ENCODE results near the gene LPP. TPM values are rescaled to one million over a fixed set of nuclear protein-coding genes. Genes with fewer than 3 reads are reported as not detected.
A peak's percentile ranks its signal among the peaks of the same experiment; 100 is the strongest.

LPP gene
- total RNA-seq, 3 donors from 2014 or later, result 15.5 to 19.2 (median 16.5) TPM

DNA sequence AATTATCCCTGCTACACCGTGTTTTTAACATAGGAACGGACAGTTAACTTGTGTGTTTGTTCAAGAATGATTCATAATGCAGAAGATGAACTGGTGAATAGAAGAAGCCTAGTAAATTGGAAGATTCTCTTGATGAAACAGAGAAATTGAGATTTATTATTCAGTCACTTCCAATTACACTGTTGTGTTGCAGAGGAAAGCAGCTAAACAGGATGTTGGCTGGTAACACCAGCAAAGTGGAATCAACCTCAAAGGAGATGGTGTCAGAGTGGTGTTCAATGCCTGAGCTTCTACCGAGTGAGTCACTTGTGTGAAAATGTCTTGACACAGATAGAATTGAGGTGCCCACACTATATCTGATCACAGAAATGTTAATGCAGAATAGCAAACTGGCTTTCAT, 399.6 kb downstream of the LPP start:
- DNase-seq, result no peak

GRCh38 chr3:188554404-188554803, 400.4 kb downstream of the LPP start:
- Mint-ChIP-seq H3K4me1 (ENCODE audit: low read depth) (peaks cover 29% of the 10 kb centered on the region), H3K36me3 (ENCODE audit: insufficient read depth) (peaks cover 4% of the 10 kb centered on the region), H3K9me3 (no peaks in the 10 kb centered on the region), H3K27me3 (ENCODE audit: low read depth) (no peaks in the 10 kb centered on the region), H3K4me3 (no peak overlapping the region)
- DNase-seq, result no peak
- ATAC-seq, result no peak

More for the DNA sequence above, 399.6 kb downstream of the LPP start:
- ATAC-seq, result peak; percentile 97
- Mint-ChIP-seq H3K27me3 (ENCODE audit: low read depth) (no peaks in the 10 kb centered on the region), H3K9me3 (no peaks in the 10 kb centered on the region), H3K36me3 (ENCODE audit: insufficient read depth) (peaks cover 6% of the 10 kb centered on the region), H3K4me3 (no peak overlapping the region), H3K4me1 (ENCODE audit: low read depth) (peaks cover 21% of the 10 kb centered on the region)

- H3K4me1 Mint-ChIP-seq (ENCODE audit: low read depth), result peaks cover 34% of the 10 kb centered on the region
- no peak for ATAC-seq
- H3K36me3 Mint-ChIP-seq (ENCODE audit: insufficient read depth), result peaks cover 10% of the 10 kb centered on the region
- no peaks in the 10 kb centered on the region for H3K27me3 Mint-ChIP-seq (ENCODE audit: low read depth)
- no peaks in the 10 kb centered on the region for H3K9me3 Mint-ChIP-seq
- H3K4me3 Mint-ChIP-seq, result no peak overlapping the region
- DNase-seq, result no peak
Measured at GRCh38 chr3:188557235-188557634, 403.3 kb downstream of the LPP start.

DNA sequence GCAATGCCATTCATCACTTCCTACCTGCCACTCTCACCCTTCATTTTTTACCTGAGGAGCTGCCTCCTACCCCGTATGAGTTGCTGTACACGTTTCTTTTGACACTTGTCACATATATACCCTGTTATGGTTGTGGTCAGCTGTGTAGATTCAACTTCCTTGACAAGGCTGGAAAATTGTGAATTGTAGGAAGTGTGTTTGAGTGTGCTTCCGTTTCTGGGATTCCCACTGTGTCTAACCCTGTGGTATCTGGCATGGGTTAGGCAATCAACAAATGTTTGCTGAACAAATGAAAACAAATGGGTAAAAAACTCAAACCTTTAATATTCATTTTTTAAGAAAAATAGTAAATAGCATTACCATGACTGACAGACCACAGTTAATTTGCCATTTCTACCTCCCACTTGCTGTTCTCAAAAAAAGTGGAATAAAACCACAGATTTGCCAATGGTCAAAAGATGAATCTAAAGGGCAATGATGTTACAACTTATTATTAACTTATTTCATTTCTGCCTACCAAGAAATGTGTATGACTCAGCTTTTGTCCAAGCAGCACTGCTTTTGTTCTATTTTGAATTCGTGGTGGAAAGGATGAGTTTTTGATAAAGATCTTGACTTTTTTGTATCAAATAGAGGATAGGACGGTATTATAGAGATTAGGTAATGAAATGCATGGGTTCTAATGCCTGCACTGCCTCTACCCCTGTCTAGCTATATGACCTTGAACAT, 404.6 kb downstream of the LPP start:
- H3K36me3 Mint-ChIP-seq (ENCODE audit: insufficient read depth), result peaks cover 16% of the 10 kb centered on the region

GRCh38 chr3:188559072-188559429, 405.1 kb downstream of the LPP start:
- no peak for ATAC-seq

More for the DNA sequence above, 404.6 kb downstream of the LPP start:
- no peaks in the 10 kb centered on the region for H3K27me3 Mint-ChIP-seq (ENCODE audit: low read depth)
- peaks cover 28% of the 10 kb centered on the region for H3K4me1 Mint-ChIP-seq (ENCODE audit: low read depth)
- no peak overlapping the region for H3K4me3 Mint-ChIP-seq
- ATAC-seq (no peak), DNase-seq (no peak)
- no peaks in the 10 kb centered on the region for H3K9me3 Mint-ChIP-seq

GRCh38 chr3:188559856-188560255, 405.9 kb downstream of the LPP start:
- H3K27me3 Mint-ChIP-seq (ENCODE audit: low read depth), result no peaks in the 10 kb centered on the region
- ATAC-seq (no peak), DNase-seq (no peak)
- H3K4me1 Mint-ChIP-seq (ENCODE audit: low read depth), result peaks cover 21% of the 10 kb centered on the region
- peaks cover 16% of the 10 kb centered on the region for H3K36me3 Mint-ChIP-seq (ENCODE audit: insufficient read depth)
- H3K9me3 Mint-ChIP-seq, result no peaks in the 10 kb centered on the region
- no peak overlapping the region for H3K4me3 Mint-ChIP-seq

More at GRCh38 chr3:188559072-188559429, 405.1 kb downstream of the LPP start:
- Mint-ChIP-seq H3K9me3 (no peaks in the 10 kb centered on the region), H3K36me3 (ENCODE audit: insufficient read depth) (peaks cover 16% of the 10 kb centered on the region), H3K27me3 (ENCODE audit: low read depth) (no peaks in the 10 kb centered on the region), H3K4me3 (no peak overlapping the region), H3K4me1 (ENCODE audit: low read depth) (peaks cover 22% of the 10 kb centered on the region)
- DNase-seq, result no peak

GRCh38 chr3:188562144-188562543, 408.2 kb downstream of the LPP start:
- no peak for DNase-seq
- Mint-ChIP-seq H3K4me3 (no peak overlapping the region), H3K4me1 (ENCODE audit: low read depth) (peaks cover 21% of the 10 kb centered on the region), H3K27me3 (ENCODE audit: low read depth) (no peaks in the 10 kb centered on the region), H3K36me3 (ENCODE audit: insufficient read depth) (peaks cover 13% of the 10 kb centered on the region), H3K9me3 (no peaks in the 10 kb centered on the region)
- no peak for ATAC-seq

- Mint-ChIP-seq H3K36me3 (ENCODE audit: insufficient read depth) (peaks cover 4% of the 10 kb centered on the region), H3K9me3 (no peaks in the 10 kb centered on the region), H3K4me3 (no peak overlapping the region), H3K4me1 (ENCODE audit: low read depth) (peaks cover 6% of the 10 kb centered on the region), H3K27me3 (ENCODE audit: low read depth) (no peaks in the 10 kb centered on the region)
- DNase-seq (no peak), ATAC-seq (no peak)
Measured at GRCh38 chr3:188567478-188568195, 413.7 kb downstream of the LPP start.

- Mint-ChIP-seq H3K9me3 (no peaks in the 10 kb centered on the region), H3K27me3 (ENCODE audit: low read depth) (no peaks in the 10 kb centered on the region), H3K36me3 (ENCODE audit: insufficient read depth) (no peaks in the 10 kb centered on the region), H3K4me3 (no peak overlapping the region), H3K4me1 (ENCODE audit: low read depth) (peaks cover 6% of the 10 kb centered on the region)
- ATAC-seq (peak in 1 of 2 donors; percentile 32), DNase-seq (no peak)
Measured at GRCh38 chr3:188568736-188569135, 414.8 kb downstream of the LPP start.

GRCh38 chr3:188571531-188572095, 417.7 kb downstream of the LPP start:
- no peak for ATAC-seq
- no peak overlapping the region for H3K4me3 Mint-ChIP-seq
- peaks cover 8% of the 10 kb centered on the region for H3K36me3 Mint-ChIP-seq (ENCODE audit: insufficient read depth)
- H3K27me3 Mint-ChIP-seq (ENCODE audit: low read depth), result no peaks in the 10 kb centered on the region
- H3K9me3 Mint-ChIP-seq, result no peaks in the 10 kb centered on the region
- peaks cover 7% of the 10 kb centered on the region for H3K4me1 Mint-ChIP-seq (ENCODE audit: low read depth)
- DNase-seq, result no peak

GRCh38 chr3:188573291-188573940, 419.5 kb downstream of the LPP start:
- Mint-ChIP-seq H3K27me3 (ENCODE audit: low read depth) (no peaks in the 10 kb centered on the region), H3K4me3 (no peak overlapping the region), H3K9me3 (no peaks in the 10 kb centered on the region), H3K36me3 (ENCODE audit: insufficient read depth) (peaks cover 8% of the 10 kb centered on the region), H3K4me1 (ENCODE audit: low read depth) (peaks cover 9% of the 10 kb centered on the region)
- DNase-seq, result no peak
- no peak for ATAC-seq

GRCh38 chr3:188573956-188574355, 420.0 kb downstream of the LPP start:
- Mint-ChIP-seq H3K4me3 (no peak overlapping the region), H3K36me3 (ENCODE audit: insufficient read depth) (peaks cover 8% of the 10 kb centered on the region), H3K9me3 (no peaks in the 10 kb centered on the region), H3K4me1 (ENCODE audit: low read depth) (peaks cover 11% of the 10 kb centered on the region), H3K27me3 (ENCODE audit: low read depth) (no peaks in the 10 kb centered on the region)
- DNase-seq (no peak), ATAC-seq (no peak)

DNA sequence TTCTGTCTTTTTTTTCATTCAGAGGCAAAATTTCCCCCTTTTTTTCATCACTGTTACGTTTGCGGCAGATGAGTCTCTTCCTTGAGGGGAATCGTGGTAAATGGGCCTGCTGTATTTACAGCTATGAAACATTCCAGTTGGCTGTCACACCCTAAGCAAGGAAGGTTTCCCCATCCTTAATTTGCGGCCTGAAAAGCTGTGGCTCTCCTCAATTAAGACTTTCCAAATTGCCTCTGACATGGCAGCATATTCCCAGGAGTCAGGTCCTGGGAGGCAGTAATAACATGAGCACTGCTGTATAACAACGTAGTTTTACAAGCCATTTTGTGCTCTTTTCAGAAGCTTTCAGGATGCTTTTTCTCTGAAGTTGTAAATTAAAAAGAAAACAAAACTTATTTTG, 420.9 kb downstream of the LPP start:
- Mint-ChIP-seq H3K4me1 (ENCODE audit: low read depth) (peaks cover 14% of the 10 kb centered on the region), H3K36me3 (ENCODE audit: insufficient read depth) (peaks cover 8% of the 10 kb centered on the region), H3K9me3 (no peaks in the 10 kb centered on the region), H3K27me3 (ENCODE audit: low read depth) (no peaks in the 10 kb centered on the region), H3K4me3 (no peak overlapping the region)
- DNase-seq (no peak), ATAC-seq (no peak)

DNA sequence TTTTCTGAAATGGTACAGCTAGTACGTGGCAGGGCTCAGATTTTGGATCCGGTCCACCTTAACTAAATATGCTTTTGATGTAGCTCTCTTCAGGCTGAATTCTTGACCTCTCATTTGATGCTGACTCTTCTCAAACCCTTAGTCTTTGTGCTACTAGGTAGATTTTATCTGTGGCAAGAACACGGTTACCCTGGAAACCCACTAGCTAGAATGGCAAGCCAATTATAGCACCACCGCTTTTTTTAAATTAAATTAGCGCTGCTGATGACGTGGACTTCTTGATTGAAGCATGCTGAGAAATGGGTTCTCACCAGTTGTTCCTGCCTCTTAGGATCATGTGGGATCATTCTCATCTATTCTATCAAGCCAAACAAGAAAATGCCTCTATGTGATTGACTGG, 421.5 kb downstream of the LPP start:
- Mint-ChIP-seq H3K4me1 (ENCODE audit: low read depth) (peaks cover 17% of the 10 kb centered on the region), H3K36me3 (ENCODE audit: insufficient read depth) (peaks cover 10% of the 10 kb centered on the region), H3K9me3 (no peaks in the 10 kb centered on the region), H3K27me3 (ENCODE audit: low read depth) (no peaks in the 10 kb centered on the region), H3K4me3 (no peak overlapping the region)
- DNase-seq (no peak), ATAC-seq (no peak)
